ENCODE measurements around the gene CEP78.

The CEP78 gene

GRCh38 chr9:78262655-78263054, 26.8 kb downstream of the CEP78 start:
- TF ChIP-seq, protein P1, sequence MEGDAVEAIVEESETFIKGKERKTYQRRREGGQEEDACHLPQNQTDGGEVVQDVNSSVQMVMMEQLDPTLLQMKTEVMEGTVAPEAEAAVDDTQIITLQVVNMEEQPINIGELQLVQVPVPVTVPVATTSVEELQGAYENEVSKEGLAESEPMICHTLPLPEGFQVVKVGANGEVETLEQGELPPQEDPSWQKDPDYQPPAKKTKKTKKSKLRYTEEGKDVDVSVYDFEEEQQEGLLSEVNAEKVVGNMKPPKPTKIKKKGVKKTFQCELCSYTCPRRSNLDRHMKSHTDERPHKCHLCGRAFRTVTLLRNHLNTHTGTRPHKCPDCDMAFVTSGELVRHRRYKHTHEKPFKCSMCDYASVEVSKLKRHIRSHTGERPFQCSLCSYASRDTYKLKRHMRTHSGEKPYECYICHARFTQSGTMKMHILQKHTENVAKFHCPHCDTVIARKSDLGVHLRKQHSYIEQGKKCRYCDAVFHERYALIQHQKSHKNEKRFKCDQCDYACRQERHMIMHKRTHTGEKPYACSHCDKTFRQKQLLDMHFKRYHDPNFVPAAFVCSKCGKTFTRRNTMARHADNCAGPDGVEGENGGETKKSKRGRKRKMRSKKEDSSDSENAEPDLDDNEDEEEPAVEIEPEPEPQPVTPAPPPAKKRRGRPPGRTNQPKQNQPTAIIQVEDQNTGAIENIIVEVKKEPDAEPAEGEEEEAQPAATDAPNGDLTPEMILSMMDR (conservative IDR thresholded peaks at IDR 0.05; ENCODE audit: control insufficient read depth, insufficient read depth, low read depth, low read length), result no peak
- no peak for DNase-seq (ENCODE audit: low read depth)
- no peak overlapping the region for H3K4me3 ChIP-seq (ENCODE audit: control insufficient read depth, low read depth, low read length)

DNA sequence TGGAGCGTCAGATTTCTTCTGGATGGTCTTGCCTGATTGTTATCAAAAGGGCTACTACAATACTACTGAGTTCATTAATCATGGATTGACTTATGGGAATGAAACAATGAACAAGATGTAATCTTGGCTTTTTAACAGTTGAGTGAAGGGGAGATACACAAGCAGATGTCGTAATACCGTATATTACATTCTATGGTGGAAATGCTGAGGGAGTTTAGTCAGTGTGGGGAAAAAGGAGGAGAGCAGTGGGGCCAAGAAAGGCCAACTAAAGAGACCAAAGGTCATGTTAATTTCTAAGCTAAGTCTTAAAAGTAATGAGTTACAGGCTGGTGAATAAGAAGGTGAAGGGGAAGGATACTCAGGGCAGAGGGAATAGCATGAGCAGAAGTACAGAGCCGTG, 32.0 kb downstream of the CEP78 start:
- no peak for DNase-seq (ENCODE audit: low read depth)

GRCh38 chr9:78269784-78270183, 33.9 kb downstream of the CEP78 start:
- TF ChIP-seq, protein P1 (conservative IDR thresholded peaks at IDR 0.05; ENCODE audit: control insufficient read depth, insufficient read depth, low read depth, low read length), result no peak

More for the DNA sequence above, 32.0 kb downstream of the CEP78 start:
- TF ChIP-seq, protein P1 (conservative IDR thresholded peaks at IDR 0.05; ENCODE audit: control insufficient read depth, insufficient read depth, low read depth, low read length), result no peak
- H3K4me3 ChIP-seq (ENCODE audit: control insufficient read depth, low read depth, low read length), result no peak overlapping the region

DNA sequence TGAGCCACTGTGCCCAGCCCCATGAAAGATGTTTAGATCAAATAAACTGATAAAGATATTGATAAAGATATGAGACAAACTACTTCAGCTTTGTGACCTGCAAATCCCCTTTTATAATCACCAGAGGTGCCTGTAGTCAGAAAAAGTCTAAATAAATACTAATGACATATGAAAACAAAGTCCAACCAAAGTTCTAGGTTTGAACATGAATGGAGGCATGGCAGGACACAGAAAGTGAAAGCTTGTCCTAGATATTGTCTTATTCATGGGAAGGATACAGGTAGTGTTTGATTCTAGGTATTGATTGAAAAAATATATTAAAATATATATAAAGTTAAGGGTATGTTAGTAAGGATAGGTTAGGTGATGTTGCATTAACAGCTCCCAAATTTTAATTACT, 36.4 kb downstream of the CEP78 start:
- TF ChIP-seq, protein P1 (conservative IDR thresholded peaks at IDR 0.05; ENCODE audit: control insufficient read depth, insufficient read depth, low read depth, low read length), result no peak
- H3K4me3 ChIP-seq (ENCODE audit: control insufficient read depth, low read depth, low read length), result no peak overlapping the region
- DNase-seq (ENCODE audit: low read depth), result no peak

More at GRCh38 chr9:78269784-78270183, 33.9 kb downstream of the CEP78 start:
- DNase-seq (ENCODE audit: low read depth), result no peak
- no peak overlapping the region for H3K4me3 ChIP-seq (ENCODE audit: control insufficient read depth, low read depth, low read length)

DNA sequence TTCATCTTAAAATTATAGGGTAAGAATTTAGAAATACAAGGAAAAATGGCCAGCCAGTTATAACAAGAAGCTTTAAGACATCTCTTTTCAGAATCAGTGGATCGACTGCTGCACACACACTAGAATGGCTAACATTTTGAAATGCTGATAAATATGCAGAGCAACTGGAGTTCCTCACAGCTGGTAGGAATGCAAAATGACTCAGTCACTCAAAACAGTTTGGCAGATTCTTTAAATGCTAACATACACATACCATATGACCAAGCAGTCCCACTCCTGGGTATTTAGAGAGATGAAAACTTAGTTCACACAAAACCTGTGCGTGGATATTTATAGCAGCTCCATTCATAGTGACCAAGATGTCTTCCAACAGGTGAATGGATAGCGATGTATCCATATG, 37.9 kb downstream of the CEP78 start:
- DNase-seq (ENCODE audit: low read depth), result no peak
- TF ChIP-seq, protein P1 (conservative IDR thresholded peaks at IDR 0.05; ENCODE audit: control insufficient read depth, insufficient read depth, low read depth, low read length), result no peak

DNA sequence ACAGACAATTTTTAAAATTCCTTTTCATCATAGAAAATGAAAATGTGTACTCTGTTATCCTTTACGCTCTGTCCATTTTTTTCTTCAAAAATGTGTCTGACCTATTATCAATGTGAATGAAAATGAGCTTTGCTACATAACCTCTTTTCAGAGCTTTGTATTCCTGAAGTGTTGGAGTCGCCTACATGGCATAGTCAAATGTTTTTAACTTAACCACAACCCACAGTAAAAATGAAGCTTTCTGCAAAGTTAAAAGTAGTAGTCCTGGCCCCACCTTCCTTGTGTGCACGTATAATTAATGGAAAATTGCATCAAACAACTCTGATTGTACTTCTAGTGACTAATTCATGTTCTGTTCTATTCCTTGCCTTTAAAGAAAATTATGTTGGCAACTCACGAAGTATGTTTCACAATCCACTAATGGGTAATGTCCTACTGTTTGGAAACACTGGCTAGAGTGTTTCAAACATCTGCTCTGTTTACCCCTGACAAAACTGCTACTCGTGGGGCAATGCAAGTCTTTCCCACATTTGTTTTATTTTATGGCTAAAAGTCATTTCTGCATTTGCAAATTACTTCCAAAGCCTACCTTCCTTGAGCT, 42.4 kb downstream of the CEP78 start:
- TF ChIP-seq, protein P1 (conservative IDR thresholded peaks at IDR 0.05; ENCODE audit: control insufficient read depth, insufficient read depth, low read depth, low read length), result no peak
- peak; percentile 92 for DNase-seq (ENCODE audit: low read depth)
- no peak overlapping the region for H3K4me3 ChIP-seq (ENCODE audit: control insufficient read depth, low read depth, low read length)

More for the DNA sequence above, 37.9 kb downstream of the CEP78 start:
- H3K4me3 ChIP-seq (ENCODE audit: control insufficient read depth, low read depth, low read length), result no peak overlapping the region

- no peak for DNase-seq (ENCODE audit: low read depth)
- TF ChIP-seq, protein P1 (conservative IDR thresholded peaks at IDR 0.05; ENCODE audit: control insufficient read depth, insufficient read depth, low read depth, low read length), result no peak
- no peak overlapping the region for H3K4me3 ChIP-seq (ENCODE audit: control insufficient read depth, low read depth, low read length)
Measured at GRCh38 chr9:78278801-78279200, 42.9 kb downstream of the CEP78 start.

Data from fibroblast of mammary gland (primary cell).